RWPE2 (cell line): ENCODE data around the gene SEMA5B.

Experiments
- ATAC-seq: fragments of 200-7000 bp; cut with Tn5 transposase; 3 replicates; pipeline ENCODE4 v1.9.1; 2021; ENCODE audit warnings: low read depth
- DNase-seq: peaks from one replicate; pipeline ENCODE4 v3.0.0-alpha.2; 2020; ENCODE audit warnings: low spot score
- H3K27ac ChIP-seq: fragments of 450-650 bp; 2 replicates; pipeline ENCODE4 v1.5.1; 2017; ENCODE audit warnings: mild to moderate bottlenecking; ENCODE audit not compliant: poor library complexity, severe bottlenecking
- H3K27me3 ChIP-seq: fragments of 250-450 bp; sonication (Bioruptor Pico); 2 replicates; pipeline ENCODE4 v1.5.1; 2021; ENCODE audit warnings: mild to moderate bottlenecking, moderate library complexity; ENCODE audit not compliant: insufficient read depth, poor library complexity, severe bottlenecking
- H3K36me3 ChIP-seq: fragments of 250-450 bp; sonication (Bioruptor Pico); 2 replicates; pipeline ENCODE4 v1.5.1; 2020; ENCODE audit warnings: low read depth, mild to moderate bottlenecking, moderate library complexity
- H3K4me1 ChIP-seq: fragments of 250-450 bp; sonication (Bioruptor Pico); 2 replicates; pipeline ENCODE4 v1.5.1; 2021; ENCODE audit warnings: mild to moderate bottlenecking, moderate library complexity; ENCODE audit not compliant: insufficient read depth, poor library complexity, severe bottlenecking
- H3K4me3 ChIP-seq: fragments of 250-450 bp; sonication (Bioruptor Pico); 2 replicates; pipeline ENCODE4 v1.5.1; 2021; ENCODE audit warnings: mild to moderate bottlenecking, moderate library complexity; ENCODE audit not compliant: severe bottlenecking
- H3K9me3 ChIP-seq: fragments of 250-450 bp; sonication (Bioruptor Pico); 2 replicates; pipeline ENCODE4 v1.5.1; 2021; ENCODE audit warnings: mild to moderate bottlenecking, moderate library complexity; ENCODE audit not compliant: severe bottlenecking
- CTCF ChIP-seq: fragments of 450-650 bp; IDR thresholded peaks from one replicate; pipeline ENCODE4 v1.5.1; 2017; ENCODE audit warnings: mild to moderate bottlenecking, moderate library complexity; ENCODE audit not compliant: poor library complexity, severe bottlenecking

SEMA5B gene

GRCh38 chr3:122993124-122993978 is 34.2 kb downstream of the SEMA5B start:
- Histone ChIP-seq H3K27me3 (no peaks in the 10 kb centered on the region), H3K27ac (no peak overlapping the region), H3K36me3 (no peaks in the 10 kb centered on the region), H3K4me1 (no peaks in the 10 kb centered on the region), H3K4me3 (no peak overlapping the region), H3K9me3 (no peaks in the 10 kb centered on the region)
- ATAC-seq (no peak; the same call in 2 of the 3 replicates), DNase-seq (no peak)
- TF ChIP-seq CTCF, result no peak

- Histone ChIP-seq H3K4me3 (no peak overlapping the region), H3K27ac (no peak overlapping the region), H3K27me3 (no peaks in the 10 kb centered on the region), H3K9me3 (no peaks in the 10 kb centered on the region), H3K36me3 (no peaks in the 10 kb centered on the region), H3K4me1 (no peaks in the 10 kb centered on the region)
- ATAC-seq, result no peak
- TF ChIP-seq CTCF, result no peak
- DNase-seq, result no peak
Measured at GRCh38 chr3:122992676-122993075, 34.9 kb downstream of the SEMA5B start.

- Histone ChIP-seq H3K27ac (no peak overlapping the region), H3K4me1 (no peaks in the 10 kb centered on the region), H3K9me3 (no peaks in the 10 kb centered on the region), H3K36me3 (no peaks in the 10 kb centered on the region), H3K27me3 (no peaks in the 10 kb centered on the region), H3K4me3 (no peak overlapping the region)
- no peak for DNase-seq
- no peak for ATAC-seq
- no peak for TF ChIP-seq CTCF
Measured at GRCh38 chr3:122992133-122992532, 35.4 kb downstream of the SEMA5B start.

- H3K27ac ChIP-seq, result no peak overlapping the region
- TF ChIP-seq CTCF, result no peak
- no peaks in the 10 kb centered on the region for H3K27me3 ChIP-seq
- no peaks in the 10 kb centered on the region for H3K9me3 ChIP-seq
- no peak for ATAC-seq
- H3K36me3 ChIP-seq, result no peaks in the 10 kb centered on the region
- DNase-seq, result no peak
- H3K4me1 ChIP-seq, result no peaks in the 10 kb centered on the region
- H3K4me3 ChIP-seq, result no peak overlapping the region
Measured at GRCh38 chr3:122991236-122991985, 36.2 kb downstream of the SEMA5B start.
